ENCODE results near the gene RAB18. TPM values are rescaled to one million over a fixed set of nuclear protein-coding genes. Genes with fewer than 3 reads are reported as not detected.

Gene RAB18
- total and polyA plus RNA-seq, 2 donors from 2014 or later, result 57.9 to 113 TPM

DNA sequence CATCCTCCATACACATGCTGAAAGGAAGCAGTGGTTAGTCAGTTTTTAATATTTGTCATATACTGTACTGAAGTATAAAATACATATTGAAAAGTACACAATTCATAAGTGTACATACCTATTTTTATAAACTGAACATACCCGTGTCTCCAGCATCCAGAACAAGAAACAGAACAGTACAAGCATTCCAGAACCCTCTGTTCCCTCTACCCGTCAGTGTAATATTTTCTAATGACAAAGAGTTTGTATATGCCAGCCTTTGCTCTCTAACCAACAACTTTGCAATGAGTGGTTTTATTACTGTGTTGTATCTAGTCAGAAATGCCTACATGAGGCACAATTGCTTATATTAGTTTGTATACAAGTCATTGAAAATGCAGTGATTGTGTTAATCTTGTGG lies 18.7 kb upstream of the RAB18 start:
- FAIRE-seq, result no peak
- no peak overlapping the region for H3K27ac ChIP-seq (ENCODE audit: low read depth in 2 of 2, low read length in 2 of 2)
- intact Hi-C loops (cut with DNase I), result no loop called here

DNA sequence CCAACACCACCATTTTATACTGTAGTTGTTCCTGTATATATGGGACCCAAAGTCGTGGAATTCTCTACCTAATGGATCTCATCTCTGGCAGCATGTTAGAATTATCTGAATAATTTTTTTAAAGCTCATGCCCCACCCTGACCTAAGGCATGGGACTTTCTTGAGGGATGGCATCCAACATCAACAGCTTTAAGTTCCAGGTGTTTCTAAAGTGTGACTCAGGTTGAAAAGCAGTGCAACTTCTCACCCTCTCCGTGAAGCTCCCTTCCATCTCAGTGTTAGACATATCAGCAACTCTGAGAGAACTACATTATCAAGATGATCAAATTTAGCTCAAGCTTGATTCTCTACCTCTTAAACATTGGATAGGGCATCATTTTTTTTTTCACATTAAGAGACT lies 18.1 kb upstream of the RAB18 start:
- TF ChIP-seq, protein P1, sequence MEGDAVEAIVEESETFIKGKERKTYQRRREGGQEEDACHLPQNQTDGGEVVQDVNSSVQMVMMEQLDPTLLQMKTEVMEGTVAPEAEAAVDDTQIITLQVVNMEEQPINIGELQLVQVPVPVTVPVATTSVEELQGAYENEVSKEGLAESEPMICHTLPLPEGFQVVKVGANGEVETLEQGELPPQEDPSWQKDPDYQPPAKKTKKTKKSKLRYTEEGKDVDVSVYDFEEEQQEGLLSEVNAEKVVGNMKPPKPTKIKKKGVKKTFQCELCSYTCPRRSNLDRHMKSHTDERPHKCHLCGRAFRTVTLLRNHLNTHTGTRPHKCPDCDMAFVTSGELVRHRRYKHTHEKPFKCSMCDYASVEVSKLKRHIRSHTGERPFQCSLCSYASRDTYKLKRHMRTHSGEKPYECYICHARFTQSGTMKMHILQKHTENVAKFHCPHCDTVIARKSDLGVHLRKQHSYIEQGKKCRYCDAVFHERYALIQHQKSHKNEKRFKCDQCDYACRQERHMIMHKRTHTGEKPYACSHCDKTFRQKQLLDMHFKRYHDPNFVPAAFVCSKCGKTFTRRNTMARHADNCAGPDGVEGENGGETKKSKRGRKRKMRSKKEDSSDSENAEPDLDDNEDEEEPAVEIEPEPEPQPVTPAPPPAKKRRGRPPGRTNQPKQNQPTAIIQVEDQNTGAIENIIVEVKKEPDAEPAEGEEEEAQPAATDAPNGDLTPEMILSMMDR (IDR thresholded peaks at IDR 0.05; ENCODE audit: borderline replicate concordance, extremely low read depth, insufficient read depth), result no peak
- FAIRE-seq (no peak), DNase-seq (no peak)
- Histone ChIP-seq H3K4me3 (ENCODE audit: low read length in 3 of 3) (no peak overlapping the region), H3K4me1 (ENCODE audit: control insufficient read depth in 2 of 3, insufficient read depth in 2 of 3, low read depth in 1 of 3, low read length in 3 of 3) (no peaks in the 10 kb centered on the region), H3K27me3 (ENCODE audit: control insufficient read depth, insufficient read depth, low read length) (no peaks in the 10 kb centered on the region), H3K36me3 (ENCODE audit: control insufficient read depth in 2 of 3, insufficient read depth in 3 of 3, low read length in 3 of 3) (no peaks in the 10 kb centered on the region), H3K27ac (ENCODE audit: low read depth in 2 of 2, low read length in 2 of 2) (no peak overlapping the region), H3K9me3 (ENCODE audit: control insufficient read depth in 2 of 3, insufficient read depth in 1 of 3, low read length in 3 of 3) (peaks cover 0 to 4% (median 0%) of the 10 kb centered on the region in 3 donors), H3K9ac (ENCODE audit: low read length in 3 of 3) (no peak overlapping the region)
- intact Hi-C loops (cut with DNase I), result no loop called here

More for the DNA sequence above, 18.7 kb upstream of the RAB18 start:
- DNase-seq, result no peak
- Histone ChIP-seq H3K4me3 (ENCODE audit: low read length in 3 of 3) (no peak overlapping the region), H3K9me3 (ENCODE audit: control insufficient read depth in 2 of 3, insufficient read depth in 1 of 3, low read length in 3 of 3) (no peaks in the 10 kb centered on the region), H3K9ac (ENCODE audit: low read length in 3 of 3) (no peak overlapping the region), H3K4me1 (ENCODE audit: control insufficient read depth in 2 of 3, insufficient read depth in 2 of 3, low read depth in 1 of 3, low read length in 3 of 3) (no peaks in the 10 kb centered on the region), H3K27me3 (ENCODE audit: control insufficient read depth, insufficient read depth, low read length) (no peaks in the 10 kb centered on the region), H3K36me3 (ENCODE audit: control insufficient read depth in 2 of 3, insufficient read depth in 3 of 3, low read length in 3 of 3) (no peaks in the 10 kb centered on the region)
- TF ChIP-seq, protein P1 (IDR thresholded peaks at IDR 0.05; ENCODE audit: borderline replicate concordance, extremely low read depth, insufficient read depth), result no peak

- TF ChIP-seq, protein P1 (IDR thresholded peaks at IDR 0.05; ENCODE audit: borderline replicate concordance, extremely low read depth, insufficient read depth), result no peak
- Histone ChIP-seq H3K4me1 (ENCODE audit: control insufficient read depth in 2 of 3, insufficient read depth in 2 of 3, low read depth in 1 of 3, low read length in 3 of 3) (no peaks in the 10 kb centered on the region), H3K9ac (ENCODE audit: low read length in 3 of 3) (no peak overlapping the region), H3K9me3 (ENCODE audit: control insufficient read depth in 2 of 3, insufficient read depth in 1 of 3, low read length in 3 of 3) (peaks cover 0 to 7% (median 2%) of the 10 kb centered on the region in 3 donors), H3K27me3 (ENCODE audit: control insufficient read depth, insufficient read depth, low read length) (no peaks in the 10 kb centered on the region), H3K4me3 (ENCODE audit: low read length in 3 of 3) (no peak overlapping the region), H3K36me3 (ENCODE audit: control insufficient read depth in 2 of 3, insufficient read depth in 3 of 3, low read length in 3 of 3) (no peaks in the 10 kb centered on the region), H3K27ac (ENCODE audit: low read depth in 2 of 2, low read length in 2 of 2) (no peak overlapping the region)
- FAIRE-seq (no peak), DNase-seq (no peak)
- intact Hi-C loops (cut with DNase I), result no loop called here
Measured at GRCh38 chr10:27490807-27491206, 13.3 kb upstream of the RAB18 start.
